GM21825 (cell line): ENCODE data around the gene CHAC1.

ENCODE experiments used
- ATAC-seq: cut with Tn5 transposase; IDR thresholded peaks from one replicate; pipeline ENCODE4 v1.9.1; 2021; ENCODE audit warnings: mild to moderate bottlenecking, moderate library complexity; ENCODE audit not compliant: unreplicated experiment

CHAC1 gene

GRCh38 chr15:40952901-40953712 is at the start of gene CHAC1:
Gene CHAC1, plus strand, starts transcription at chr15:40953471. Its CDS starts 113 bp downstream, at chr15:40953584.
- peak; percentile 88 for ATAC-seq

GRCh38 chr15:40904552-40905201 is 48.6 kb upstream of the CHAC1 start:
- ATAC-seq, result no peak

- peak; percentile 75 for ATAC-seq
Observed at GRCh38 chr15:40906091-40906990, 46.9 kb upstream of the CHAC1 start.

GRCh38 chr15:40906991-40907802 is 46.1 kb upstream of the CHAC1 start:
- ATAC-seq, result no peak

GRCh38 chr15:40908095-40908494 is 45.2 kb upstream of the CHAC1 start:
- no peak for ATAC-seq

GRCh38 chr15:40909662-40910630 is 43.3 kb upstream of the CHAC1 start:
- ATAC-seq, result no peak

- ATAC-seq, result no peak
Observed at GRCh38 chr15:40911141-40911540, 42.1 kb upstream of the CHAC1 start.

GRCh38 chr15:40911693-40912092 is 41.6 kb upstream of the CHAC1 start:
- ATAC-seq, result no peak

GRCh38 chr15:40912478-40912877 is 40.8 kb upstream of the CHAC1 start:
- no peak for ATAC-seq

GRCh38 chr15:40914013-40914412 is 39.3 kb upstream of the CHAC1 start:
- no peak for ATAC-seq

- no peak for ATAC-seq
Observed at GRCh38 chr15:40914486-40914885, 38.8 kb upstream of the CHAC1 start.

- ATAC-seq, result no peak
Observed at GRCh38 chr15:40915116-40915661, 38.1 kb upstream of the CHAC1 start.

- ATAC-seq, result no peak
Observed at GRCh38 chr15:40915679-40916078, 37.6 kb upstream of the CHAC1 start.

- ATAC-seq, result no peak
Observed at GRCh38 chr15:40917585-40917984, 35.7 kb upstream of the CHAC1 start.

GRCh38 chr15:40918146-40918798 is 35.0 kb upstream of the CHAC1 start:
- no peak for ATAC-seq

GRCh38 chr15:40918799-40919392 is 34.4 kb upstream of the CHAC1 start:
- ATAC-seq, result no peak

GRCh38 chr15:40921949-40922607 is 31.2 kb upstream of the CHAC1 start:
- ATAC-seq, result no peak

GRCh38 chr15:40922608-40923005 is 30.7 kb upstream of the CHAC1 start:
- ATAC-seq, result no peak
